KOPT-K1 (cell line): ENCODE data around the gene TAS1R2.
"Not testable (repeated sequence)": the region's sequence is repeated elsewhere in the genome, so short reads cannot be mapped to it uniquely, and the experiment has no call there.

Source experiments
- H3K27ac ChIP-seq: fragments of 200-600 bp; sonication (generic); 2 replicates; pipeline ENCODE4 v1.5.1; 2016; ENCODE audit warnings: antibody characterized with exemption, mild to moderate bottlenecking, low read depth, low read length; ENCODE audit not compliant: poor library complexity, severe bottlenecking
- H3K36me3 ChIP-seq: fragments of 200-600 bp; sonication (generic); 2 replicates; pipeline ENCODE4 v1.5.1; 2017; ENCODE audit warnings: antibody characterized with exemption, mild to moderate bottlenecking, low read length, moderate library complexity; ENCODE audit not compliant: insufficient read depth
- H3K9me3 ChIP-seq: fragments of 200-600 bp; sonication (generic); 2 replicates; pipeline ENCODE4 v1.5.1; 2017; ENCODE audit warnings: antibody characterized with exemption, low read length, mild to moderate bottlenecking; ENCODE audit not compliant: insufficient read depth, poor library complexity, severe bottlenecking

The TAS1R2 gene

DNA sequence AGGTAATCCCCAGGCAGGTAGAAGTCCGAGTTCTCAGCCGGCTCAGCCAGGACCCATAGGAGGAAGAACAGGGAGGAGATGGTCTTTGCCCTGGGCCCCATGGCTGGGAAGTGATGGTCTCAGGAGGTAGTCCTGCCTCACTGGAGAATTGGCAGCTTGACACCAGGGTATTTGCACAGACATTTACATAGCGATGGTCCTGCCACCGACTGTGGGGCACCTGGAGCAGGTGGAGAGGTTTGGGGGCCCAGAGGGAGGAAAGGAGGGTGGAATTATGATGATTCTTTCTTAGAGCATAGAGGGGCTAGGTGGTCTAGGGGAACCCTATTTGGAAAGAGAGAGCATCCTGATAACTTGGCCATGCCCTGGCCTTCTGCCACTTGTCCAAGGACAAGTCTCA is at the start of gene TAS1R2:
TAS1R2 (minus strand) TSS at position 101 of the 400 bp plus-strand sequence; CDS start at position 101, 0 bp downstream.
- Histone ChIP-seq H3K36me3 (no peaks in the 10 kb centered on the region), H3K9me3 (no peaks in the 10 kb centered on the region)

DNA sequence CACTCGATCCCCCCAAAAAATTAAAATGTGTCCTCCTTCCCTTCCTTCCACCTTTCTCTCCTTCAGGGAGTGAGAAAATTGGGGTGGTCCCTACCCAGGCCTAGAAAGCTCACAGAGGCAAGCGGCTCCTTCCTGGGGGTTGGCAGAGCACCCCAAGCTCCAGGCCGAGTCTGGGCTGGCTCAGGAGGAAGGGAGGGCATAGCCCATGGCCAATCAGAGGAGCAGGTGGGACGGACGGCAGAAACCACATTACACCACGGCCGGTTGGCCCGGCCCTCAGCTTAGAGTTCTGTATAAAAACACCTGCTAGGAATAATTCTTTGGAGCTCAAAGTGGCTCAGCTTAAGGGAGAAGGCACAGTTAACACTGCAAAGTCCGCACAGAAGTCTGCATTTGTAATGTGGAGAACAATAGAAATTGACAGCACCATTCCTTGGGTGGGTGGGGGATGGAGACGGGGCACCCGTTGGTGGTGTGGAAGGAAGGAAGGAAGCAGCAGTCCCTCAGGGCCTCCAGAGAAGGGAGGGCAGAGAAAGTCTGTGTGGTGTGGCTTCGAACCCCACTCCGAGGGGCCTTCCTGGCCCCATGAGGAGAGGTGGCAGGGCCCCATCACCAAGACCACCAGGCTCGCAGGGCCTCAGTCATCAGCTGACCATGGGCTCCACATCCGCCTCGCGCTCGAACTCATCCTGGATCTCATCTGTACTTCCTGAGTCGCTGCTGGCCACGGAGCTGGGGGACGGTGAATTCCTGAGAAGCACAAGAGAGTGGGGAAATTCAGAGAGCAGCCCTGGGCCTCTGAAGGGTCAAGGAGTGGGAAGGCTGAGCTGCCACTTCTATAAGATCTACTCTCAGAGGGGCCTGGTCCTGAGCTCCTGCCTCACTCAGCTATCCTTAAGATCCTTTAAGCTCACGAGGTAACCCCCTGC is 48.7 kb upstream of the TAS1R2 start:
- Histone ChIP-seq H3K36me3 (no peaks in the 10 kb centered on the region), H3K27ac (peak overlapping the region; percentile 32), H3K9me3 (no peaks in the 10 kb centered on the region)

More for the DNA sequence above, at the start of gene TAS1R2:
- no peak within 1 kb of the TSS for H3K27ac ChIP-seq

DNA sequence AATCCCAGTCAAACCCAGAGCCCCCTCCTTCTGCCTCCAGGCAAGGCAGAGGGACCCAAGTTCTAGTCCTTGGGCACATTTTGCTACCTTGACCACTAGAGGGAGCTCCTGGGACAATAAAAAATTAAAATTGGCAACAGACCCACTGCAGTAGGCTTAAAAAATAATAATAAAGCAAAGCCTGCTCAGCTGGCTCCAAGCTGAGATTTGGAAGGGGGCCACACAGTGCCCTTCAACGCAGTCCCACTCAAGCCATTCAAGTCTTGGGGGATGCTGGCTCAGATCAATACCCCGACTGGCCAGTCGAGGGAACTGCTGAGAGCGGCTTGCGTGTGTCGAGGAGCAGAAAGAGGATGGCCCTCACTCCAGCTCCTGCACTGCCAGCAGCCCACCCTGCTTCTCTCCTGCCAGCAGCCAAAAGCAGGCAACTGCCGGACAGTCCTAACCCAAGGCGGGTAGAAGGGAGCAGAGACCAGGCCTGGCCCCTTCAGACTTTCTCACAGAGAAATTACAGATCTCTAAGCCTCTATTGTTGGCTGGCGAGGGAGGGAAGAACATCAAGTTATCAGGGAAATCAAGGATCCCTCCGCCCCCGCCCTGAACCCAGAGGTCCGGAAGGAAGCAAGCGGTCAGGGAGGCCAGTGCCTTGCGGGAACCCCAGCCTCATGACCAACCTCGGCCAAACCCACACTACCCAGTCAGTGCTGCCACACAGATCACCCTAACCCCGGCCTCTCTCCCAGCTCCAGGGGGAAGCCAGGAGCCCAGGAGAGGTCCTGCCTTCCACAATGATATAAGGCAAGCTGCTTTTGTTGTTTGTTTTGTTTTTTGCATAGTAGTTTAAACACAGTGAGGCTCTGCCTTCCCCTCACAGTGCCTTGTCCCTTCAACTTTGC is 47.8 kb upstream of the TAS1R2 start:
- Histone ChIP-seq H3K36me3 (no peaks in the 10 kb centered on the region), H3K9me3 (no peaks in the 10 kb centered on the region), H3K27ac (peak overlapping the region; percentile 32)

DNA sequence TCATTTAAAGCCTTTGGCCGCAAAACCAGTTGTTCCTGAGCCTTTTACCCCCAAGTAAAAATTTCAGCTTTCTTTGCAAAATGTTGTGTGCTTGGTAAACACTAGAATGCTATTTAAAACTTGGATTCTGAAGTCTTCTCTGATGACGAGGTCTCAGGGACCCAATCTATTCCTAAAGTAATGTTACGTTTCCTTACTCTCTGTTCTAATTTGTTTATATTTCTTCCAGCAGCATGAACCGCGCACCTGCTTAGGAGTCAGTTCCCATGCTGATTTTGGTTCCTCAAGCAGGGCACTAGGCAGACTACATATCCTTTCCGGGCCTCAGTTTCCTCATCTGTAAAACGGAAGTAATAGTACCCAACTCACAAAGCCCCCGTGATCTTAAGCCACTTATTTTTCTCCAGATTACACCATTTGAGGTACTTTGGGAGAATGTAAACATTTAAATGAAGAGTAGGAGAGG is 43.9 kb upstream of the TAS1R2 start:
- no peaks in the 10 kb centered on the region for H3K9me3 ChIP-seq
- H3K27ac ChIP-seq: peak overlapping the region; percentile 61
- H3K36me3 ChIP-seq: no peaks in the 10 kb centered on the region

DNA sequence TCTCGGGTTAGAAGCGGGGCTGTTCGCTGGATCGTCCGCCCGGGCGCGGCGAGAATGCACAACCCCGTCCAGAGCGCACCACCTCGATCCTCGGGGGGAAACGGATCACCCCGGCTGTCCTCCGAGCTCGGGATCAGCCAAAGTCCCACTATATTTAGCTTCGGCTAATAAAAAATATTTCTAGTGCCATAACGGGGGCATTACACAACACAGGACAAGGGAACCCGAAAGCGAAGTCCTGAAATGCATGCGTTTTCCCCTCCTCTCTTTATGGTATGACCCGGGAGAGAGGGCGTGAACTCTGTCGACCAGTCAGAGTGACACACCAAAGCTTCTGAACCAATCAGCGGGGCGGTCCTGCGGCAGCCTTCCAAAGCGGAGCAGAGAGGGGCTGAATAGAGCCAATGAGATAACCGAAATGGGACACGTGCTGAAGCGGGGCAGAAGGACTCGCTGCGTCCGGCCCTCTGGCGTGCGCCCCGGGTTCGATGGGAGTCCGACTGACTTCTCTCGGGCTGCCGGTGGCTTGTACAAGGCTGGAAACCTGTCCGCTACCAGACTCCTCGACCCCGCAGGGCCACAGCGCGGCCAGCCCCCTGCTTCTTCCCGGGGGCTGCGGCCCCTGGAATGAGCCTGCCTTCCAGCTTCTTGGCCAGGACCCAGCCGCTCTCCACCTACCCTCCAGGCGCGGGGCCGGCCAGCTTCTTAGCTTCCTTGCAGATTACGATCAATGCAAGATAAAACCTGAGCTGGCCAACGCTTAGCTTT is 43.2 kb upstream of the TAS1R2 start, which contains the start of gene ALDH4A1:
ALDH4A1 (minus strand) TSS at position 33 of the 768 bp plus-strand sequence; CDS start at position 1, 32 bp downstream.
- Histone ChIP-seq H3K9me3 (no peaks in the 10 kb centered on the region), H3K27ac (peak within 1 kb of the TSS; percentile 61), H3K36me3 (no peaks in the 10 kb centered on the region)

DNA sequence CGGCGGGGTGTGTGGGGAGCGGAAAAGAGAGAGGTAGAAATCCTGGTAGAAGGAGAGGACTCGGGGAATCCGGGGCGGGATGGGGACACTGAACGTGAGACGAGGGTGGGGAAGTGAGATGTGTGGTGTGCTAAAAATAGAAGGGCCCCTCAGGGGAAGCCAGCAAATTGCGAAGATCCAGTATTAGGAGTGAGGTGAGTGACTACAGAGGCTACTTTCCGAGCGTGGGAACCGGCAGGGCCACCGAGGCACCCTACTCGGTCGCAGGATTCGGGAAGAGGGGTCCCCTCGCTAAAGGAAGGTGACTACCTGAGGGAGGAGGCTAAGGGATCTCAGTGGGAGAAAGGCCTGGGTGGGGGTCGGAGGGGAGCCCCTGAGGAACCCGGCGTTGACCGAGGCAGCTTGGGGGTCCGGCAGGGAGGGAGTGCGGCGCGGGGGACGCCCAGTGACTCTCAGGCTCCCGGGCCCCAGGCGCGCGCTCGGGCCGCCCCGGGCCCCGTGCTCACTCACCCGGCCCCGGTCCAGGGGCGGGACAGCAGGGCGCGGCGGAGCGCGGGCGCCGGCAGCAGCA is 42.6 kb upstream of the TAS1R2 start:
- no peaks in the 10 kb centered on the region for H3K36me3 ChIP-seq
- H3K27ac ChIP-seq: peak overlapping the region; percentile 61
- H3K9me3 ChIP-seq: no peaks in the 10 kb centered on the region

DNA sequence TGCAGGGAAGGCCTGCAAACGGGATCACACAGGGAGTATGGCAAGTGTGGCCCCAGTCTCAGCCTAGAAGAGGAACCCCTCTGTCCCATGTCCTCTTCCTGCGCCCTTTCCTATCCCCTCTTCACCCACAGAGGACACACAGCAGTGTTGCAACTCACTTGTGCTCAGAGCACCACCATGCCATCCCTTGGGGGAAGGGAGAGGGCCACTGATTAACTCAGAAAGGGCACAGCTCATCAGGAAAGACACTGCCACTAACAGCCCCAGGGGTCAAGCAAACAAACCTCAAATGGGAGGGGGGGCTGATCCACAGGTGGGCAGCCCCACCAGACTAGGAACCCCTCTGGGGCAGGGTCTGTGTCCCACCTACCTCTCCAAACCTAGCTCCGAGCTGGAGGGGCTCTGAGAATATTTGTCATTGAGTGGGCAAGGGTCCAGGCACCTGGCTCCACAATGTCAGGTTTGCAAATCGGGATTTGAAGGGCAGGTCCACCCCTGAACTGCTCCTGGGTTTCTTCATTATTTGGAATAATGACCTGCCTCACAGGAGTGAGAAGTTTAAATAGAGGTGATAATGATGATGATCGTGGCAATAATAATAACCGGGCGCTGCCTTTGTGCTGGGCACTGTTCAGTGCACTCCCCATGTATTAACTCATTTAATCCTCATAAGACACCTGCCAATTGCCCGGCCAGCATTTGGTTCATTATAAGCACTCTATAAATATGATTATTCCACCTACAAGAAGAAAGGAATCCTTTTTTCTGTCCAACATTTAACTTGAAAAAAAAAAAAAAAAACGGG is 41.9 kb upstream of the TAS1R2 start:
- Histone ChIP-seq H3K9me3 (no peaks in the 10 kb centered on the region), H3K27ac (no peak overlapping the region), H3K36me3 (no peaks in the 10 kb centered on the region)

DNA sequence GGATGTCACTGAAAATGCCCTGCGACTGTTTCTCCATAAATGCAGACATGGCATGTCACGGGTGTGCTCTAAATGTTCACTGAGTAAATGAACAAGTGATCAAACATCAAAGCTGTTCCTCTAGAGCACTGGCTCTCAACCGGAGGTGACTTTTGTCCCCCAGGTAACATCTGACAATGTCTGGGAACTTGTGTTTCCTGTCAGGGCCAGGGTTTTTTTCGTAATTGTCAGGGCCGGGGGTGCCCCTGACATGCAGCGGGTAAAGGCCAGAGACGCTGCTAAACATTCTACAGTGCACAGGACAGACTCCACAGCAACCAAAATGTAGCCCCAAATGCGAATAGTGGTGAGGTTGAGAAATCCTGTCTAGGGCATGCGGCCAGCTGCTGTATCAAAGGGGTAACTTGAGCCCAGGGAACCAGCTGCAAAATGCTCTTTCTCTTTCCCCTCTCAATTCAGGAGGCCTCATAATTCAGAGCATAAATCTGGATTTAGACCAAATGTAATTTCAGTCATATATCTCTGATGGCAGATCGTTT is 40.9 kb upstream of the TAS1R2 start:
- no peaks in the 10 kb centered on the region for H3K36me3 ChIP-seq
- no peak overlapping the region for H3K27ac ChIP-seq
- H3K9me3 ChIP-seq: no peaks in the 10 kb centered on the region

DNA sequence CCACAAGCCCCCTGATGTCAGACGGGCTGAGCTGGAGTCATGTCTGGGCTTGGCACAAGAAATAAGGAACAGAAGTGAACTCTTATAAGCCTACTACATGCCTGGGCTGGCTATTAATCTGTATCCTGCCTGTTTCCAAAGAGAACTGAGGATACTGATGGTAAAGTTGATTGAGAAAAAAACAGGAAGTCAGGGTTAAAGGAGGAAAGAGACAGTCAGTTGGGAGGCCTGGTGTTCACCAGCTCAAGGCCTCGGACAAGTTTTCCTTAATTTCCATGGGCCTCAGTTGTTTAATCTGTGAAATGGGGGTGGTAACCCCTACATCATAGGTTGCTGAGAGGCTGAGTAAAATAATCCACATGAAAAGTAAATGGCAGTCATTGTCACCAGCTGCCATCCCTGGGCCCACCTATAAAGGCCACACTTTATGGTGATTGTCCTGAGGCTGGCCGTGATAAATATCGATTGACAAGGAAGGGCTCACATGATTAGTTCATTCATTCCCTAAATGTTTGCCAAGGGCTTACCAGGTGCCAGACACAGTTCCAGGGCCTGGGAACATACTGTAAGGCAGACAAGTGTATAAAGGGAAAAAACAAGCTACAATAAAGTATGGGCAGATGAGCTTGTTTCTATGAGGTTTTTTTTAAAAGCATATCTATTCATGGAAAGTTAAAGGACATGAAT is 40.0 kb upstream of the TAS1R2 start:
- H3K27ac ChIP-seq: no peak overlapping the region
- H3K36me3 ChIP-seq: no peaks in the 10 kb centered on the region
- H3K9me3 ChIP-seq: no peaks in the 10 kb centered on the region

DNA sequence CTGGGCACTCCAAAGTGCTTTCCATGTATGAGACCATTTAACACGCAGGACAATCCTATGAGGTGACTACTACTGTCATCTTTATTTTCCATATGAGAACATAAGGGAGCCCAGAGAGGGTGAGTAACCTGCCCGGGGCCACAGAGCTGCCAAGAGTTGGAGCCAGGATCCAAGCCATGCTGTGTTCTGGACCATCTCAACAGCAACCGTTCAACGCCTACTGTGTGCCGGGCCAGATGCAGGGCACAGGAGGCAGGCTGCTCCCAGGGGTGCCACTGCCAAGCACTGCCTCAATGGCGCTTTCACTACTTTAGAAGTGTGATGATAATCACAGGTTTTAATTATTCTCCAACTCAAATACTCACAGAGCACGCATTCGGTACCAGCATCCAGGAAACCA is 39.1 kb upstream of the TAS1R2 start:
- Histone ChIP-seq H3K36me3 (no peaks in the 10 kb centered on the region), H3K27ac (no peak overlapping the region), H3K9me3 (no peaks in the 10 kb centered on the region)

DNA sequence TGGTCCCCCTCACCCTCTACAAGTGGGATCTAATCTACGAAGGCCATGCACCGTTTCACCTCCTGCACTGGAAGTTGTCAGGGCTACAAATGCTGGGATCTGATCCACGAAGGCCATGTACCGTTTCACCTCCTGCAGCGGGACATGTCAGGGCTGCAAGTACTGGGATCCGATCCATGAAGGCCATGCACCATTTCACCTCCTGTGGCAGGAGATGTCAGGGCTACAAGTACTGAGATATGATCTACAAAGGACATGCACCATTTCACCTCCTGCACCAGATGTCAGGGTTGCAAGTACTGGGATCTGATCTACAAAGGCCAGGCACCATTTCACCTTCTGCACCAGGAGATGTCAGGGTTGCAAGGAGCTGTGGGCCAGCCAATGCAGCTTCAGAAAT is 35.9 kb upstream of the TAS1R2 start:
- Histone ChIP-seq H3K27ac (no peak overlapping the region), H3K9me3 (no peaks in the 10 kb centered on the region), H3K36me3 (no peaks in the 10 kb centered on the region)

DNA sequence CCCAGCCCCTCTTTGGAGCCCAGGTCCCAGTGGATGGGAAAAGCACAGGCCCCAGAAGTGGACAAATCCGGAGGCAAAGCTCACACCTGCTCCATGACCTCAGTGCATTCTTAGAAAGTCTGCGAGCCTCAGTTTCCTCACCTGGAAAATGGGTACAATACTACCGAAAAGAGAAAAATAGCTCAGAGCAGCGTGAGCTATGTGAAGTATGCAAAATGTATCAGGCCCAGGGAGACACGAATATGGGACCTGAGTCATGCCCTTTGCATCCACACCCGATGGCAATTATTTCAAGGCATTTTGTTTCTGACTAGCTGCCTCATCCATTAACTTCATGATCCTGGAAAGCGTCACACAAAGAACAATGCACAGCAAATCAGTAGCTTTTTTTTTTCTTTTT is 33.7 kb upstream of the TAS1R2 start:
- H3K36me3 ChIP-seq: no peaks in the 10 kb centered on the region
- no peaks in the 10 kb centered on the region for H3K9me3 ChIP-seq
- no peak overlapping the region for H3K27ac ChIP-seq

DNA sequence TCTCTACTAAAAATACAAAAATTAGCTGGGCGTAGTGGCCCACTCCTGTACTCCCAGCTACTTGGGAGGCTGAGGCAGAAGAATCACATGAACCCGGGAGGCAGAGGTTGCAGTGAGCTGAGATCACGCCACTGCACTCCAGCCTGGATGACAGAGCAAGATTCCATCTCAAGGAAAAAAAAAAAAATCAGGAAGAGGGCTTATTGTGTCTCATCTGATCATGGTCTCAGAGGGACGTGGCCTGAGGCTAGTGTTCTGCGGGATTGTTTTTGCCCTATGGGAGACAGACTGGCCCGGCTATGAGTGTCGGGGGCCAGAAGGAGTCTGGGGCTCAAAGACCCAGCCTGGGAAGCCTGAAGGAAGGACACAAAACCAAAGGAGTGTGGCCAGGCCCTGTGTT is 32.4 kb upstream of the TAS1R2 start:
- H3K9me3 ChIP-seq, H3K27ac ChIP-seq, H3K36me3 ChIP-seq: not testable (repeated sequence)
